Chondrocyte (in vitro differentiated cells): Measurements from ENCODE around the gene HTR3A. TPM values are rescaled to one million over a fixed set of nuclear protein-coding genes. Genes with fewer than 3 reads are reported as not detected.

ENCODE experiments used
- DNase-seq: peaks from one replicate; pipeline ENCODE4 v3.0.0; 2021; ENCODE audit warnings: mixed read lengths, low spot score
- H3K27ac Mint-ChIP-seq: one replicate; pipeline ENCODE4 v1.8.0; 2021; ENCODE audit warnings: mild to moderate bottlenecking, moderate library complexity, mixed read lengths; ENCODE audit not compliant: unreplicated experiment
- H3K27me3 Mint-ChIP-seq: 2 replicates; pipeline ENCODE4 v1.8.0; 2021; ENCODE audit warnings: low read depth, mixed read lengths
- H3K36me3 Mint-ChIP-seq: 2 replicates; pipeline ENCODE4 v1.8.0; 2021; ENCODE audit warnings: low read depth, mixed read lengths
- H3K4me1 Mint-ChIP-seq: 2 replicates; pipeline ENCODE4 v1.8.0; 2021; ENCODE audit warnings: low read depth, mild to moderate bottlenecking, mixed read lengths
- H3K4me3 Mint-ChIP-seq: one replicate; pipeline ENCODE4 v1.8.0; 2021; ENCODE audit warnings: mild to moderate bottlenecking, moderate library complexity, mixed read lengths; ENCODE audit not compliant: unreplicated experiment
- H3K9me3 Mint-ChIP-seq: 2 replicates; pipeline ENCODE4 v1.8.0; 2021; ENCODE audit warnings: low read depth, mixed read lengths
- CTCF ChIP-seq: fragments of 200-600 bp; sonication (generic); IDR thresholded peaks from 2 replicates; pipeline ENCODE4 v1.5.0; 2021; ENCODE audit warnings: antibody characterized with exemption, mild to moderate bottlenecking, moderate library complexity
- total RNA-seq: library from RNA; stranded (reverse); gene quantifications from 3 replicates; pipeline ENCODE4 v1.2.1, GENCODE V29; 2021

Gene HTR3A
- total RNA-seq, 1 donor from 2014 or later: not detected

GRCh38 chr11:114000526-114000925 is 25.6 kb downstream of the HTR3A start:
- Mint-ChIP-seq H3K27me3 (peaks cover 73% of the 10 kb centered on the region), H3K36me3 (no peaks in the 10 kb centered on the region)
- no peak for TF ChIP-seq CTCF

GRCh38 chr11:114001416-114001815 is 26.5 kb downstream of the HTR3A start:
- Mint-ChIP-seq H3K27ac (no peak overlapping the region), H3K4me3 (no peak overlapping the region), H3K36me3 (no peaks in the 10 kb centered on the region), H3K4me1 (no peaks in the 10 kb centered on the region), H3K27me3 (peaks cover 65% of the 10 kb centered on the region), H3K9me3 (no peaks in the 10 kb centered on the region)
- no peak for DNase-seq
- TF ChIP-seq CTCF: no peak

More at GRCh38 chr11:114000526-114000925, 25.6 kb downstream of the HTR3A start:
- no peak overlapping the region for H3K27ac Mint-ChIP-seq
- H3K4me1 Mint-ChIP-seq: no peaks in the 10 kb centered on the region
- no peaks in the 10 kb centered on the region for H3K9me3 Mint-ChIP-seq
- DNase-seq: no peak
- H3K4me3 Mint-ChIP-seq: no peak overlapping the region

GRCh38 chr11:114008331-114008730 is 33.4 kb downstream of the HTR3A start:
- Mint-ChIP-seq H3K36me3 (no peaks in the 10 kb centered on the region), H3K9me3 (no peaks in the 10 kb centered on the region), H3K27me3 (peaks cover 53% of the 10 kb centered on the region), H3K4me3 (no peak overlapping the region), H3K27ac (no peak overlapping the region), H3K4me1 (no peaks in the 10 kb centered on the region)
- TF ChIP-seq CTCF: no peak
- no peak for DNase-seq

GRCh38 chr11:114010931-114011330 is 36.0 kb downstream of the HTR3A start:
- Mint-ChIP-seq H3K27ac (no peak overlapping the region), H3K4me3 (no peak overlapping the region), H3K36me3 (no peaks in the 10 kb centered on the region), H3K27me3 (peaks cover 44% of the 10 kb centered on the region), H3K9me3 (no peaks in the 10 kb centered on the region), H3K4me1 (no peaks in the 10 kb centered on the region)
- TF ChIP-seq CTCF: no peak
- DNase-seq: no peak

GRCh38 chr11:114011443-114011842 is 36.5 kb downstream of the HTR3A start:
- Mint-ChIP-seq H3K4me3 (no peak overlapping the region), H3K36me3 (no peaks in the 10 kb centered on the region), H3K27me3 (peaks cover 44% of the 10 kb centered on the region), H3K4me1 (no peaks in the 10 kb centered on the region), H3K9me3 (no peaks in the 10 kb centered on the region), H3K27ac (no peak overlapping the region)
- DNase-seq: no peak
- no peak for TF ChIP-seq CTCF
